H9 (cell line): ENCODE measurements around the gene MOB3B. TPM values are rescaled to one million over a fixed set of nuclear protein-coding genes. Genes with fewer than 3 reads are reported as not detected.

Experiments
- DNase-seq: peaks from one replicate; pipeline ENCODE4 v3.0.0-alpha.2; 2017
- H2AFZ ChIP-seq: one replicate; pipeline ENCODE4 v1.6.1; 2013; ENCODE audit warnings: mild to moderate bottlenecking, low read length, control low read depth, moderate library complexity
- H2AK5ac ChIP-seq: 2 replicates; pipeline ENCODE4 v1.6.1; 2013; ENCODE audit warnings: low read length, control low read depth, mixed read lengths; ENCODE audit not compliant: insufficient read length
- H2BK120ac ChIP-seq: one replicate; pipeline ENCODE4 v1.6.1; 2013; ENCODE audit warnings: low read depth, mild to moderate bottlenecking, low read length, control low read depth, inconsistent platforms; ENCODE audit not compliant: poor library complexity, severe bottlenecking
- H2BK12ac ChIP-seq: 2 replicates; pipeline ENCODE4 v1.6.1; 2013; ENCODE audit warnings: low read length, control low read depth, mixed read lengths, low read depth; ENCODE audit not compliant: insufficient read length
- H2BK15ac ChIP-seq: 2 replicates; pipeline ENCODE4 v1.6.1; 2013; ENCODE audit warnings: low read depth, low read length, control low read depth
- H2BK20ac ChIP-seq: one replicate; pipeline ENCODE4 v1.6.1; 2013; ENCODE audit warnings: low read depth, mild to moderate bottlenecking, low read length, control low read depth, inconsistent platforms; ENCODE audit not compliant: poor library complexity, severe bottlenecking
- H2BK5ac ChIP-seq: 2 replicates; pipeline ENCODE4 v1.6.1; 2013; ENCODE audit warnings: low read length, control low read depth, mixed read lengths; ENCODE audit not compliant: insufficient read length
- H3K14ac ChIP-seq: 2 replicates; pipeline ENCODE4 v1.6.1; 2013; ENCODE audit warnings: low read length, control low read depth; ENCODE audit not compliant: insufficient read depth
- H3K18ac ChIP-seq: 2 replicates; pipeline ENCODE4 v1.6.1; 2013; ENCODE audit warnings: low read depth, mild to moderate bottlenecking, mixed read lengths, low read length, control low read depth; ENCODE audit not compliant: insufficient read length
- H3K23ac ChIP-seq: 2 replicates; pipeline ENCODE4 v1.6.1; 2013; ENCODE audit warnings: low read length, control low read depth, mixed read lengths, low read depth; ENCODE audit not compliant: insufficient read length
- H3K23me2 ChIP-seq: 2 replicates; pipeline ENCODE4 v1.6.1; 2013; ENCODE audit warnings: low read depth, mild to moderate bottlenecking, mixed read lengths, low read length, control low read depth; ENCODE audit not compliant: insufficient read length, poor library complexity, severe bottlenecking
- H3K27ac ChIP-seq: 2 replicates; pipeline ENCODE4 v1.5.1; 2013; ENCODE audit warnings: low read length, control low read depth, mixed read lengths, low read depth; ENCODE audit not compliant: insufficient read length
- H3K27me3 ChIP-seq: 2 replicates; pipeline ENCODE4 v1.6.1; 2013; ENCODE audit warnings: low read length, control low read depth, inconsistent platforms; ENCODE audit not compliant: insufficient read depth
- H3K4ac ChIP-seq: 2 replicates; pipeline ENCODE4 v1.6.1; 2013; ENCODE audit warnings: low read depth, mild to moderate bottlenecking, control low read depth, inconsistent platforms, low read length, moderate library complexity
- H3K4me1 ChIP-seq: 2 replicates; pipeline ENCODE4 v1.6.1; 2013; ENCODE audit warnings: low read length, control low read depth, inconsistent platforms; ENCODE audit not compliant: insufficient read depth
- H3K4me2 ChIP-seq: 2 replicates; pipeline ENCODE4 v1.6.1; 2013; ENCODE audit warnings: low read length, control low read depth, mixed read lengths; ENCODE audit not compliant: insufficient read length, insufficient read depth
- H3K56ac ChIP-seq: 2 replicates; pipeline ENCODE4 v1.6.1; 2013; ENCODE audit warnings: low read depth, mild to moderate bottlenecking, mixed read lengths, low read length, control low read depth; ENCODE audit not compliant: insufficient read length
- H3K79me1 ChIP-seq: 2 replicates; pipeline ENCODE4 v1.6.1; 2013; ENCODE audit warnings: low read depth, mild to moderate bottlenecking, moderate library complexity, low read length, control low read depth, inconsistent platforms; ENCODE audit not compliant: insufficient read depth, poor library complexity, severe bottlenecking
- H3K79me2 ChIP-seq: 2 replicates; pipeline ENCODE4 v1.6.1; 2013; ENCODE audit warnings: low read length, control low read depth, inconsistent platforms; ENCODE audit not compliant: insufficient read depth
- H3K9ac ChIP-seq: 2 replicates; pipeline ENCODE4 v1.6.1; 2013; ENCODE audit warnings: low read length, control low read depth, mixed read lengths; ENCODE audit not compliant: insufficient read length; ENCODE audit errors: extremely low read depth
- H3K9me3 ChIP-seq: one replicate; pipeline ENCODE4 v1.6.1; 2013; ENCODE audit warnings: low read depth, low read length, inconsistent platforms; ENCODE audit not compliant: control insufficient read depth
- H3T11ph ChIP-seq: one replicate; pipeline ENCODE4 v1.6.1; 2013; ENCODE audit warnings: mild to moderate bottlenecking, low read length, control low read depth, inconsistent platforms
- H4K20me1 ChIP-seq: one replicate; pipeline ENCODE4 v1.6.1; 2013; ENCODE audit not compliant: control insufficient read depth, insufficient read length, insufficient read depth
- H4K5ac ChIP-seq: 2 replicates; pipeline ENCODE4 v1.6.1; 2013; ENCODE audit warnings: low read depth, mild to moderate bottlenecking, mixed read lengths, low read length, control low read depth; ENCODE audit not compliant: insufficient read length
- H4K8ac ChIP-seq: replicated peaks from 2 replicates; pipeline ENCODE4 v1.6.1; 2013; ENCODE audit warnings: low read length, control low read depth, mixed read lengths, low read depth; ENCODE audit not compliant: insufficient read length
- H4K91ac ChIP-seq: 2 replicates; pipeline ENCODE4 v1.6.1; 2013; ENCODE audit warnings: low read depth, mild to moderate bottlenecking, moderate library complexity, mixed read lengths, low read length, control low read depth; ENCODE audit not compliant: insufficient read length
- H3K27ac Mint-ChIP-seq, 3 experiments: 2 replicates in 2 of 3; 3 replicates in 1 of 3; pipeline ENCODE4 v1.8.0; 2020 to 2021; ENCODE audit warnings: mixed read lengths in 3 of 3, mild to moderate bottlenecking in 1 of 3, moderate library complexity in 1 of 3
- H3K27me3 Mint-ChIP-seq: 2 replicates; pipeline ENCODE4 v1.8.0; 2021; ENCODE audit warnings: low read depth, mild to moderate bottlenecking, moderate library complexity, mixed read lengths
- H3K36me3 Mint-ChIP-seq, 3 experiments: 2 replicates in 2 of 3; 3 replicates in 1 of 3; pipeline ENCODE4 v1.8.0; 2020 to 2021; ENCODE audit warnings: low read depth in 3 of 3, mixed read lengths in 3 of 3; ENCODE audit not compliant: insufficient read depth in 1 of 3
- H3K4me1 Mint-ChIP-seq, 2 experiments: 2 replicates each; pipeline ENCODE4 v1.8.0; 2020; ENCODE audit warnings: mixed read lengths in 2 of 2
- H3K4me3 Mint-ChIP-seq, 2 experiments: 2 replicates in 1 of 2; 3 replicates in 1 of 2; pipeline ENCODE4 v1.8.0; 2020 to 2021; ENCODE audit warnings: mild to moderate bottlenecking in 2 of 2, mixed read lengths in 2 of 2, moderate library complexity in 1 of 2
- H3K9me3 Mint-ChIP-seq, 2 experiments: 2 replicates in 1 of 2; 3 replicates in 1 of 2; pipeline ENCODE4 v1.8.0; 2020; ENCODE audit warnings: mild to moderate bottlenecking in 2 of 2, mixed read lengths in 2 of 2, moderate library complexity in 1 of 2
- CTCF ChIP-seq: fragments of 200-600 bp; sonication (generic); conservative IDR thresholded peaks from 3 replicates; pipeline ENCODE4 v1.8.0; 2021; ENCODE audit warnings: antibody characterized with exemption, mild to moderate bottlenecking
- WGBS: extraction: QIAGEN DNeasy Blood & Tissue Kit; methylation state at CpG from one replicate; pipeline ENCODE4 v1.1.7; 2013; ENCODE audit warnings: missing lambda C conversion rate, low lambda C conversion rate, mixed read lengths; ENCODE audit not compliant: insufficient read length; ENCODE audit errors: extremely low coverage; 5-methylcytosine and 5-hydroxymethylcytosine counted together
- total RNA-seq: library from RNA; stranded (reverse); gene quantifications from 2 replicates; pipeline ENCODE4 v1.2.1, GENCODE V29; 2021

The MOB3B gene
- total RNA-seq, 1 experiment from 2014 or later, result 9.8 TPM

GRCh38 chr9:27478322-27478721 lies 51.3 kb downstream of the MOB3B start:
- peaks cover 2% of the 10 kb centered on the region; the same call in 1 of the 2 replicates for H3K79me2 ChIP-seq
- Mint-ChIP-seq H3K36me3 (peaks cover 18 to 34% (median 22%) of the 10 kb centered on the region in 3 experiments), H3K27ac (no peak overlapping the region)

More at GRCh38 chr9:27478322-27478721, 51.3 kb downstream of the MOB3B start:
- Histone ChIP-seq H2BK12ac (no peak overlapping the region), H4K20me1 (no peaks in the 10 kb centered on the region), H3K4me1 (peaks cover 4% of the 10 kb centered on the region), H3K27ac (no peak overlapping the region), H2AK5ac (no peak overlapping the region), H3K9me3 (peaks cover 7% of the 10 kb centered on the region), H2BK15ac (no peak overlapping the region), H3K23ac (no peak overlapping the region), H3T11ph (no peak overlapping the region), H3K56ac (no peak overlapping the region), H2BK20ac (no peak overlapping the region), H3K9ac (no peak overlapping the region), H2BK120ac (no peak overlapping the region), H4K5ac (no peak overlapping the region), H2AFZ (no peak overlapping the region), H4K91ac (no peak overlapping the region), H4K8ac (no peak overlapping the region), H3K27me3 (no peaks in the 10 kb centered on the region), H3K79me1 (peaks cover 4% of the 10 kb centered on the region), H3K18ac (no peak overlapping the region), H3K14ac (no peak overlapping the region), H2BK5ac (no peak overlapping the region), H3K4me2 (no peak overlapping the region), H3K23me2 (no peaks in the 10 kb centered on the region), H3K4ac (no peak overlapping the region)
- Mint-ChIP-seq H3K4me3 (no peak overlapping the region), H3K9me3 (peaks cover 19 to 22% of the 10 kb centered on the region in 2 experiments), H3K4me1 (peaks cover 10% of the 10 kb centered on the region in 2 experiments), H3K27me3 (peaks cover 2% of the 10 kb centered on the region; the same call in 1 of the 2 replicates)
- no peak for TF ChIP-seq CTCF
- WGBS, result no CpG with 5 or more reads among the region's 1 CpG
- no peak for DNase-seq
